ENCODE measurements around the gene ACOT12. TPM values are rescaled to one million over a fixed set of nuclear protein-coding genes. Genes with fewer than 3 reads are reported as not detected.

Gene ACOT12
- total RNA-seq, 1 donor from 2014 or later = not detected

- no peaks in the 10 kb centered on the region for H3K4me1 ChIP-seq
- no peak overlapping the region for H3K27ac ChIP-seq
- no peaks in the 10 kb centered on the region for H3K9me3 ChIP-seq
- no peaks in the 10 kb centered on the region for H3K27me3 ChIP-seq
- no peak for DNase-seq (ENCODE audit: extremely low spot score in 2 of 2)
- TF ChIP-seq POLR2AphosphoS5 (IDR thresholded peaks at IDR 0.05; ENCODE audit: insufficient read depth in 1 of 2, low read depth in 1 of 2) (no peak), CTCF (IDR thresholded peaks at IDR 0.05) (no peak), POLR2A (IDR thresholded peaks at IDR 0.05) (no peak)
- intact Hi-C loops (cut with DNase I) = no loop called here
- no peaks in the 10 kb centered on the region for H3K36me3 ChIP-seq
- no peak overlapping the region for H3K4me3 ChIP-seq
Observed at GRCh38 chr5:81400375-81400774, 6.4 kb upstream of the ACOT12 start.

- DNase-seq (ENCODE audit: extremely low spot score in 2 of 2) = no peak
- H3K27ac ChIP-seq = no peak overlapping the region
- H3K27me3 ChIP-seq = no peaks in the 10 kb centered on the region
- intact Hi-C loops (cut with DNase I) = no loop called here
- TF ChIP-seq POLR2AphosphoS5 (IDR thresholded peaks at IDR 0.05; ENCODE audit: insufficient read depth in 1 of 2, low read depth in 1 of 2) = no peak
- no peaks in the 10 kb centered on the region for H3K36me3 ChIP-seq
- H3K9me3 ChIP-seq = no peaks in the 10 kb centered on the region
- no peak overlapping the region for H3K4me3 ChIP-seq
- H3K4me1 ChIP-seq = no peaks in the 10 kb centered on the region
Observed at GRCh38 chr5:81398741-81399140, 4.8 kb upstream of the ACOT12 start.

- H3K4me1 ChIP-seq = no peaks in the 10 kb centered on the region
- no peak for DNase-seq (ENCODE audit: extremely low spot score in 2 of 2)
- no peak overlapping the region for H3K27ac ChIP-seq
- no peaks in the 10 kb centered on the region for H3K9me3 ChIP-seq
- intact Hi-C loops (cut with DNase I) = no loop called here
- no peak for TF ChIP-seq POLR2A (IDR thresholded peaks at IDR 0.05)
- H3K36me3 ChIP-seq = no peaks in the 10 kb centered on the region
- H3K4me3 ChIP-seq = no peak overlapping the region
- H3K27me3 ChIP-seq = no peaks in the 10 kb centered on the region
Observed at GRCh38 chr5:81397176-81397575, 3.2 kb upstream of the ACOT12 start.

GRCh38 chr5:81395262-81395661 lies 1.3 kb upstream of the ACOT12 start:
- intact Hi-C loops (cut with DNase I) = no loop called here
- H3K27me3 ChIP-seq = no peaks in the 10 kb centered on the region
- H3K36me3 ChIP-seq = no peaks in the 10 kb centered on the region
- H3K4me3 ChIP-seq = no peak overlapping the region
- H3K9me3 ChIP-seq = no peaks in the 10 kb centered on the region
- DNase-seq (ENCODE audit: extremely low spot score in 2 of 2) = no peak
- no peak overlapping the region for H3K27ac ChIP-seq
- no peaks in the 10 kb centered on the region for H3K4me1 ChIP-seq
- TF ChIP-seq POLR2A (IDR thresholded peaks at IDR 0.05) (no peak), POLR2AphosphoS5 (IDR thresholded peaks at IDR 0.05; ENCODE audit: insufficient read depth in 1 of 2, low read depth in 1 of 2) (no peak), CTCF (IDR thresholded peaks at IDR 0.05) (no peak)

- no peak overlapping the region for H3K27ac ChIP-seq
- no peaks in the 10 kb centered on the region for H3K36me3 ChIP-seq
- H3K27me3 ChIP-seq = no peaks in the 10 kb centered on the region
- DNase-seq (ENCODE audit: extremely low spot score in 2 of 2) = no peak
- intact Hi-C loops (cut with DNase I) = no loop called here
- TF ChIP-seq POLR2A (IDR thresholded peaks at IDR 0.05) (no peak), POLR2AphosphoS5 (IDR thresholded peaks at IDR 0.05; ENCODE audit: insufficient read depth in 1 of 2, low read depth in 1 of 2) (no peak), CTCF (IDR thresholded peaks at IDR 0.05) (no peak)
- no peaks in the 10 kb centered on the region for H3K4me1 ChIP-seq
- peak overlapping the region; percentile 41 to 43 for H3K4me3 ChIP-seq
- no peaks in the 10 kb centered on the region for H3K9me3 ChIP-seq
Observed at GRCh38 chr5:81393430-81393782, 528 bp downstream of the ACOT12 start.

- Histone ChIP-seq H3K27ac (no peak overlapping the region), H3K36me3 (no peaks in the 10 kb centered on the region), H3K27me3 (no peaks in the 10 kb centered on the region), H3K9me3 (no peaks in the 10 kb centered on the region), H3K4me1 (no peaks in the 10 kb centered on the region), H3K4me3 (no peak overlapping the region)
- intact Hi-C loops (cut with DNase I) = no loop called here
- no peak for DNase-seq (ENCODE audit: extremely low spot score in 2 of 2)
- TF ChIP-seq POLR2A (IDR thresholded peaks at IDR 0.05) (no peak), POLR2AphosphoS5 (IDR thresholded peaks at IDR 0.05; ENCODE audit: insufficient read depth in 1 of 2, low read depth in 1 of 2) (no peak), CTCF (IDR thresholded peaks at IDR 0.05) (no peak)
Observed at GRCh38 chr5:81389025-81389424, 4.9 kb downstream of the ACOT12 start.
